Keratinocyte (primary cell): Measurements from ENCODE around the gene ZC3H18.

Experiments used
- EZH2 ChIP-seq: IDR thresholded peaks from one replicate; pipeline ENCODE4 v1.6.1; 2012; ENCODE audit warnings: inconsistent platforms, mild to moderate bottlenecking, low read length, moderate library complexity
- TF ChIP-seq, protein P1 (sequence below), 3 experiments: IDR thresholded peaks in 1 of 3; conservative IDR thresholded peaks in 1 of 3; optimal IDR thresholded peaks in 1 of 3; 2 replicates in 2 of 3; 3 replicates in 1 of 3; pipeline versions ENCODE3 to v1.5.1; 2011; ENCODE audit warnings: low read length in 3 of 3, mild to moderate bottlenecking in 3 of 3, moderate library complexity in 2 of 3, control low read depth in 1 of 3, inconsistent platforms in 1 of 3; ENCODE audit not compliant: insufficient read depth in 2 of 3; ENCODE audit errors: extremely low read depth in 1 of 3

DNA sequence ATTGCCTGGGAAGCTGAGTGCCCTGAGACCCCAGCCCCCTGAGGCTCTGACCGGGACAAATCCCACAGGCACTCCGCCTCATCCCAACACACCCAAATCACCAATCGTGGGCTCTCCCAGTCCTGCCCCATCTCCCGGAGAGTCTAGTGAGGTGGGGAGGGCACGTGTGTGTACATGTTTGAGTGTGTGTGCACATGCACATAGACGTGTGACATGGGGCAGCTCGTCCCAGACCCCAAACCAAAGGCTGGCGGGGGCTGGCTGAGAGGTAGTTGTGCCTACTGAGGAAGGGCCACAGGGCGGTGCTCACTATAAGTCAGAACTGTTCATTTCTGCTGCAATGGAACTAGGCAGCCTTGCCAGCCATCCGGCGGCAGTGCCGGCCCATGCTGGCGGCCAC, 107.5 kb downstream of the ZC3H18 start:
- TF ChIP-seq, protein P1, sequence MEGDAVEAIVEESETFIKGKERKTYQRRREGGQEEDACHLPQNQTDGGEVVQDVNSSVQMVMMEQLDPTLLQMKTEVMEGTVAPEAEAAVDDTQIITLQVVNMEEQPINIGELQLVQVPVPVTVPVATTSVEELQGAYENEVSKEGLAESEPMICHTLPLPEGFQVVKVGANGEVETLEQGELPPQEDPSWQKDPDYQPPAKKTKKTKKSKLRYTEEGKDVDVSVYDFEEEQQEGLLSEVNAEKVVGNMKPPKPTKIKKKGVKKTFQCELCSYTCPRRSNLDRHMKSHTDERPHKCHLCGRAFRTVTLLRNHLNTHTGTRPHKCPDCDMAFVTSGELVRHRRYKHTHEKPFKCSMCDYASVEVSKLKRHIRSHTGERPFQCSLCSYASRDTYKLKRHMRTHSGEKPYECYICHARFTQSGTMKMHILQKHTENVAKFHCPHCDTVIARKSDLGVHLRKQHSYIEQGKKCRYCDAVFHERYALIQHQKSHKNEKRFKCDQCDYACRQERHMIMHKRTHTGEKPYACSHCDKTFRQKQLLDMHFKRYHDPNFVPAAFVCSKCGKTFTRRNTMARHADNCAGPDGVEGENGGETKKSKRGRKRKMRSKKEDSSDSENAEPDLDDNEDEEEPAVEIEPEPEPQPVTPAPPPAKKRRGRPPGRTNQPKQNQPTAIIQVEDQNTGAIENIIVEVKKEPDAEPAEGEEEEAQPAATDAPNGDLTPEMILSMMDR (optimal IDR thresholded peaks at IDR 0.05 in 1 of 3, IDR thresholded peaks at IDR 0.05 in 1 of 3, conservative IDR thresholded peaks at IDR 0.05 in 1 of 3; ENCODE audit: extremely low read depth in 1 of 3, insufficient read depth in 2 of 3, low read length in 3 of 3) = no peak
- TF ChIP-seq EZH2 = no peak
